ENCODE measurements around the gene RUSC1.

Gene RUSC1

GRCh38 chr1:155297384-155297783, 23.3 kb upstream of the RUSC1 start:
- H3K27ac ChIP-seq, result no peak overlapping the region
- TF ChIP-seq ZFX (IDR thresholded peaks at IDR 0.05) (no peak), CTCF (conservative IDR thresholded peaks at IDR 0.05) (no peak)

GRCh38 chr1:155300024-155300423, 20.7 kb upstream of the RUSC1 start:
- H3K27ac ChIP-seq, result no peak overlapping the region
- TF ChIP-seq CTCF (conservative IDR thresholded peaks at IDR 0.05), result no peak
- TF ChIP-seq ZFX (IDR thresholded peaks at IDR 0.05), result no peak

- no peak overlapping the region for H3K27ac ChIP-seq
- TF ChIP-seq ZFX (IDR thresholded peaks at IDR 0.05) (no peak), CTCF (conservative IDR thresholded peaks at IDR 0.05) (no peak)
Observed at GRCh38 chr1:155300553-155301329, 20.0 kb upstream of the RUSC1 start.

- H3K27ac ChIP-seq, result no peak within 1 kb of the TSS
Observed at GRCh38 chr1:155301342-155301841, 19.3 kb upstream of the RUSC1 start, which contains the start of gene PKLR. Gene PKLR, minus strand, starts transcription at chr1:155301438. Its CDS starts 43 bp downstream, at chr1:155301395.

GRCh38 chr1:155304558-155305063, 16.1 kb upstream of the RUSC1 start:
- no peak overlapping the region for H3K27ac ChIP-seq
- no peak for TF ChIP-seq ZFX (IDR thresholded peaks at IDR 0.05)
- no peak for TF ChIP-seq CTCF (conservative IDR thresholded peaks at IDR 0.05)

More at GRCh38 chr1:155301342-155301841, 19.3 kb upstream of the RUSC1 start, which contains the start of gene PKLR:
- no peak for TF ChIP-seq CTCF (conservative IDR thresholded peaks at IDR 0.05)
- TF ChIP-seq ZFX (IDR thresholded peaks at IDR 0.05), result no peak

GRCh38 chr1:155305881-155306391, 14.8 kb upstream of the RUSC1 start:
- no peak for TF ChIP-seq ZFX (IDR thresholded peaks at IDR 0.05)
- TF ChIP-seq CTCF (conservative IDR thresholded peaks at IDR 0.05), result no peak
- no peak overlapping the region; the same call in 1 of the 2 replicates for H3K27ac ChIP-seq

GRCh38 chr1:155307247-155307740, 13.4 kb upstream of the RUSC1 start:
- H3K27ac ChIP-seq, result peak overlapping the region; percentile 93
- TF ChIP-seq CTCF (conservative IDR thresholded peaks at IDR 0.05) (no peak), ZFX (IDR thresholded peaks at IDR 0.05) (no peak)
